ENCODE measurements around the gene TTC36. TPM values are rescaled to one million over a fixed set of nuclear protein-coding genes. Genes with fewer than 3 reads are reported as not detected.
A peak's percentile ranks its signal among the peaks of the same experiment; 100 is the strongest.

TTC36 gene
- total and polyA plus RNA-seq, 2 experiments from 2014 or later = 3.1 to 4.9 TPM

- Histone ChIP-seq H2AFZ (no peak overlapping the region), H3K9me2 (replicated peaks; ENCODE audit: insufficient read depth) (no peaks in the 10 kb centered on the region), H3K36me3 (replicated peaks; ENCODE audit: insufficient read depth, low read depth) (peaks cover 2% of the 10 kb centered on the region), H3K79me2 (no peaks in the 10 kb centered on the region), H3K27ac (no peak overlapping the region), H4K20me1 (ENCODE audit: insufficient read depth, poor library complexity, severe bottlenecking) (no peaks in the 10 kb centered on the region), H3K27me3 (no peaks in the 10 kb centered on the region), H3K4me3 (no peak overlapping the region), H3K4me1 (ENCODE audit: insufficient read depth) (no peaks in the 10 kb centered on the region), H3K9me3 (ENCODE audit: low read depth) (no peaks in the 10 kb centered on the region), H3K4me2 (no peak overlapping the region)
- TF ChIP-seq EZH2phosphoT487 (IDR thresholded peaks at IDR 0.05; ENCODE audit: low read depth, severe bottlenecking, unreplicated experiment) (no peak), CTCF (IDR thresholded peaks at IDR 0.05; ENCODE audit: poor library complexity) (no peak), EZH2 (IDR thresholded peaks at IDR 0.05; ENCODE audit: borderline replicate concordance) (no peak)
- WGBS (ENCODE audit: low lambda C conversion rate, missing lambda C conversion rate) = 94% methylated on average over 13 of the region's 13 CpGs
- DNase-seq (ENCODE audit: low spot score) = no peak
These were observed 5.4 kb upstream of the TTC36 start for GRCh38 chr11:118521892-118522311.

- peak; percentile 41 for DNase-seq (ENCODE audit: low spot score)
- Histone ChIP-seq H3K9me2 (replicated peaks; ENCODE audit: insufficient read depth) (no peaks in the 10 kb centered on the region), H3K27me3 (no peaks in the 10 kb centered on the region), H3K4me2 (no peak overlapping the region), H3K9me3 (ENCODE audit: low read depth) (no peaks in the 10 kb centered on the region), H3K4me1 (ENCODE audit: insufficient read depth) (no peaks in the 10 kb centered on the region), H3K4me3 (no peak overlapping the region), H2AFZ (no peak overlapping the region), H3K27ac (no peak overlapping the region), H3K79me2 (no peaks in the 10 kb centered on the region), H3K36me3 (replicated peaks; ENCODE audit: insufficient read depth, low read depth) (peaks cover 2% of the 10 kb centered on the region), H4K20me1 (ENCODE audit: insufficient read depth, poor library complexity, severe bottlenecking) (no peaks in the 10 kb centered on the region)
- TF ChIP-seq EZH2phosphoT487 (IDR thresholded peaks at IDR 0.05; ENCODE audit: low read depth, severe bottlenecking, unreplicated experiment) (no peak), EZH2 (IDR thresholded peaks at IDR 0.05; ENCODE audit: borderline replicate concordance) (no peak), CTCF (IDR thresholded peaks at IDR 0.05; ENCODE audit: poor library complexity) (peak; percentile 28)
- WGBS (ENCODE audit: low lambda C conversion rate, missing lambda C conversion rate) = 58% methylated on average over 6 of the region's 6 CpGs
These were observed 4.7 kb upstream of the TTC36 start for GRCh38 chr11:118522571-118523072.

- Histone ChIP-seq H3K27me3 (no peaks in the 10 kb centered on the region), H2AFZ (no peak overlapping the region), H3K9me3 (ENCODE audit: low read depth) (no peaks in the 10 kb centered on the region), H3K36me3 (replicated peaks; ENCODE audit: insufficient read depth, low read depth) (peaks cover 2% of the 10 kb centered on the region), H3K4me3 (no peak overlapping the region), H3K9me2 (replicated peaks; ENCODE audit: insufficient read depth) (no peaks in the 10 kb centered on the region), H3K79me2 (no peaks in the 10 kb centered on the region), H3K27ac (no peak overlapping the region), H3K4me1 (ENCODE audit: insufficient read depth) (no peaks in the 10 kb centered on the region), H4K20me1 (ENCODE audit: insufficient read depth, poor library complexity, severe bottlenecking) (no peaks in the 10 kb centered on the region), H3K4me2 (no peak overlapping the region)
- DNase-seq (ENCODE audit: low spot score) = no peak
- no peak for TF ChIP-seq EZH2phosphoT487 (IDR thresholded peaks at IDR 0.05; ENCODE audit: low read depth, severe bottlenecking, unreplicated experiment)
These were observed 2.9 kb upstream of the TTC36 start for GRCh38 chr11:118524356-118524755.

- no peaks in the 10 kb centered on the region for H3K27me3 ChIP-seq
- H3K79me2 ChIP-seq = peaks cover 2% of the 10 kb centered on the region
- WGBS (ENCODE audit: low lambda C conversion rate, missing lambda C conversion rate) = 97% methylated on average over 6 of the region's 6 CpGs
- no peaks in the 10 kb centered on the region for H3K9me3 ChIP-seq (ENCODE audit: low read depth)
- H3K4me1 ChIP-seq (ENCODE audit: insufficient read depth) = peaks cover 2% of the 10 kb centered on the region
- TF ChIP-seq CTCF (IDR thresholded peaks at IDR 0.05; ENCODE audit: poor library complexity) = no peak
- no peak for TF ChIP-seq EZH2 (IDR thresholded peaks at IDR 0.05; ENCODE audit: borderline replicate concordance)
- no peak for TF ChIP-seq EZH2phosphoT487 (IDR thresholded peaks at IDR 0.05; ENCODE audit: low read depth, severe bottlenecking, unreplicated experiment)
- no peaks in the 10 kb centered on the region for H4K20me1 ChIP-seq (ENCODE audit: insufficient read depth, poor library complexity, severe bottlenecking)
- H3K27ac ChIP-seq = no peak overlapping the region
- DNase-seq (ENCODE audit: low spot score) = no peak
- no peak overlapping the region for H3K4me3 ChIP-seq
- H2AFZ ChIP-seq = no peak overlapping the region
- no peaks in the 10 kb centered on the region for H3K9me2 ChIP-seq (replicated peaks; ENCODE audit: insufficient read depth)
- peaks cover 2% of the 10 kb centered on the region for H3K36me3 ChIP-seq (replicated peaks; ENCODE audit: insufficient read depth, low read depth)
- no peak overlapping the region for H3K4me2 ChIP-seq
These were observed 2.4 kb upstream of the TTC36 start for GRCh38 chr11:118524757-118525470.
